ENCODE data around the gene SHROOM3.

Gene SHROOM3

DNA sequence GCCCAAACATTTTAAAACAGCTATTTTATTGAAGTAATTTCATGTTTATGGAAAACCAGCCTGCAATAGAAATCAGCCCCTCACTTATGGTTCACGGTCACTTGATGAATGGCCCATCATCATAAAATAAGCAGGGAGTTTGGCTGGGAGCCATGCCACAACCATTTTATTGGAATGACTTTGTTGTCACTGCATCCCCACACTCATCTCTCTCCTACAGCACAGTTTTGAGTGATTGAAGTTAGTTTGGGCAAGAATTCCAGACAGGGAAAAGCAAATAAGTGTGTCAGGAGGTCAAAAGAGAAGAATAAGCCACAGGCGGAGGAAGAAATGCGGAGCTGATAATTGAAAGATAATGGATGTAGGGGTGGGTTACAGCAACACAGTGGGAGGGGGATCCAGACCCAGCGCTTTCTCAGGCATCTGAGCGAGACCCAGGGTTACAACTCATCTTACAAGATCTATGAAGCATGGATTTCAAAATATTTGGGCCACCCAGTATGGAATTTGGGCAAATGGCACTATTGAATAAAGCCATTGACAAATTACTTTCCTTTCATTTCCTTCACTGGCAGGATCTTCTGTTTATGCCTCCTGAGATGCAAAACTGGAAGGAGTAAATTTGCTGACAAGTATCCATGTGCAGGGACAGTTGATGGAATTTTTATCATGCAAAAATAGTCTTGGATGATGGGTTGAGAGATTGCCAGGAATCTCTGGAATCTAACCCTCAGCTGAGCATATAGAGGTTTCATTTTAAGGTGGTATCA, 100.8 kb downstream of the SHROOM3 start:
- in situ Hi-C loops (cut with MboI; ENCODE audit: low sequenced_read_pairs): no loop called here

DNA sequence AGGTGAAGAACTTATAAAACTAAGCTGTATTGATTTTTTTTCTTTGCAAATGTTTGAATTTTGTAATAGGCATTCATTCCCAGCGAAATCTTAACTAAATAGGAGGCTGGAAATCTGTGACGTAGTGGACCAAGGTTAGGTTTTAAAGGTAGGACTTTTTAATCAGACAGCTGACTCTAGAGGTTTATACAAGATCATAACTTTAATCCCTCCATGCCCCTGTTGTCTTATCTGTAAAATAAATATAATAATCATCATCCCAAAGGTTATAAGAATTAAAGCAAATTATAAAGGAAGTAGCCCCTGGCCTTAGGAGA, 101.3 kb downstream of the SHROOM3 start:
- in situ Hi-C loops (cut with MboI; ENCODE audit: low sequenced_read_pairs): no loop called here

DNA sequence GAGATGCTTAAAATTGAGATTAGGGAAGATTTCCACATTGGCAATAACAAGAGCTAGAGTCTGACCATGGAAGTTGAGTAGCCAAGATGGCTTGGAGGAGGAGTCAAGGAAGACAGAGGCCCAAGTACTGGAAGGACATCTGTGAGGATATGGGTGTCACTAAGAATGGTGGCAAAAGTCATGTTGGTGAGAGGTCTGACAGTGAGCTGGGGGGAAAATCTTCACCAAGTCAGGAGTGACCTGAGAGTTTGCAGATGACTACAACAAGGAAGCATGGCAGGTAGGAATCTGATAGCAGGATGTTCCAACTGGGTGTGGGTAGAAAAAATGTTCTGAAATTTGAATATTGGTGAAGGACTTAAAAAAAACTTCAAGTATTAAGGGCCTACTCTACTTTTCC, 103.3 kb downstream of the SHROOM3 start:
- in situ Hi-C loops (cut with MboI; ENCODE audit: low sequenced_read_pairs): no loop called here

DNA sequence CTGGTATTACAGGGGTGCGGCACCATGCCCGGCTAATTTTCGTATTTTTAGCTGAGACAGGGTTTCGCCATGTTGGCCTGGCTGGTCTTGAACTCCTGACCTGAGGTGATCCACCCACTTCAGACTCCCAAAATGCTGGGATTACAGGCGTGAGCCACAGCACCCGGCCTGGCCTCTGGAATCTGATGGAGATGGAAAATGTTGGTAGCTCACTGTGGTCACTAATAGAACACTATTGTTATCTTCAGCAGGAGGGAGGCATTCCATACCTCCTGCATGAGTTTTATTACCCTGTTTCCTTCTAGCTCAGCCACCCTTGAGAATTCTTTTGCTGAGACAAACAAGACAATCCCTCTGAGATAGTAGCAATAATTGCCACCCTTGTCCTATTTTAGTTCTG, 105.0 kb downstream of the SHROOM3 start:
- in situ Hi-C loops (cut with MboI; ENCODE audit: low sequenced_read_pairs): no loop called here

DNA sequence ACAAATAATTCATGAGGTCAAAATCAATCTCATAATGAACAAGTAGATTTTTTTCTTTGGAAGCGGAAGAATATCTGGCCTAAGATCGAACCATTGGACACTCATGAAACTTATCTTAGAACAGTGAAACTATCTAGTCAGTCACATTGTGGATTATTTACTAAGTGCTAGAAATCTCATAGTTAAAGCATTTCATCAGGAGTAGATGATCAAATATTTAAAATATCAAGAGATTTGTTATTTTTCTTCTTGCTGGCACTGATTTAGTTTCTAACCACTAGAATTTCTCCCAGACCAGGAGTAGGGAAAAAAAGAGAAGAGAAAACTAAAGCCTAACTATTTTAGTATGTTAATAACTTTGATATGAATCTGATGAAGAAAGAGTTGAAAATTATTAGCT, 105.5 kb downstream of the SHROOM3 start:
- in situ Hi-C loops (cut with MboI; ENCODE audit: low sequenced_read_pairs): no loop called here

DNA sequence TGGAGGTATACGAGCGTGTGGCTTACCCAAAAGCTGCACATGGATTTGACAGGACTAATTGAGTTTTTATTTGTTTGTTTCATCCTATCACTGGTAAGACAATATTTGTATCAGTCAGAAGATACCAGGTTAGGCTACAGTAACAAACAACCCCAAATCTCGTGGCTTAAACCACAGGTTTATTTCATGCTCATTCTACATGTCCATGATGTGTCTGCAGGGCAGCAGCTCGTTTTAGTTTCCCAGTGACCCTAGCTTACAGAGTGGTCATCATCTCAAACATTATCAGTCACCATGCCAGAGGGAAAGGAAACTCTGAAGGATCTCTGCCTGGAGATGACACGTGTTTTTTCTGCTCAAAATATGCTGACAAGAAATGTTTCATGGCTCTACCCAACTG, 108.3 kb downstream of the SHROOM3 start:
- in situ Hi-C loops (cut with MboI; ENCODE audit: low sequenced_read_pairs): no loop called here

DNA sequence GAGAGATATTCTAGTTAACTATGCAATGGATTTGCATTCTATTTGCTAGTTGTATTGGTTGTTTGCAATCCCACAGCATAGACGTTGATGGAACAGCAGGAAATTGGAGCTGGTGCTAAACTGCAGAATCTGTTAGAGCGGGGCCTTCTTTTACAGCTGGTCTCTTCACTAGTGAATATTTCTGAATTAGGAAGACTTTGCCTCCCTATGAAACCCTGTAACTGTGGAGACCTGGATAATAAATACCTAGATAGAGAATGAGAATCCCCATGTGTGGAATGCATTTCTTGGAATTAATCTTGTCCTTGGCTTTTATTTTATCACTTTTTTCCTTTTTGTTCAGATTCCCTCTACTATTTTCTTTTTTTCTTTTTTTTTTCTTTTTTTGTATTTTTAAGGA, 109.7 kb downstream of the SHROOM3 start:
- in situ Hi-C loops (cut with MboI; ENCODE audit: low sequenced_read_pairs): no loop called here

DNA sequence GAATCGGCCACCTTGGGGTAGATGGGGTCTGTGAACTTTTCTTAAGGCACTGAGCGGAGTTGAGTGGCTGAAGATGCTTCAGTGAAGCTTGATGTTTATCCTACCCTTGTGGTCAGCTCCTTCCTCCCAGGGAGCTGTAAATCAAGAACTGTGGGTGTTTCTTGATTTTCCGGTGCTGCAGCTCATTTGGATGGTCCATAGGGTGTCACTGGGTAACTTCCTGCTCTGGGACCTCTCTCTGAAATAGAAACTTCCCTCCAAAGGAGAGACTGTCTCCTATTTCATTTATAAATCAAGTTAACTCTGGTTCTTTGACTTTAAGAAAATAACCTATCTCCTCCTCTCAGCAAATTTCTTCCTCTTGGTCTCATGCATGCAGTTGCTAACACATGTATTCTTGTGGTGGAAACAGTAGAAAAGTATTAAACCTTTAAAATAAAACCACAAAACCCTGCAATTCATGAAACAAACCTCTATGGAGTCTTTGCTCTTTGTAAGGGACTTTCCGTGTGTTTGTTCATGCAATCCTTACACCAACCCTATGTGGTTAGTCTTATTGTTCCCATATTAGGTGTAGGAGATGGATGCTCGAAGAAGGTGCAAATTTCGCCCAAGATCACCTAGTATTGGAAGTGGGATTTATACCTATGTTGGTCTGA, 110.3 kb downstream of the SHROOM3 start:
- in situ Hi-C loops (cut with MboI; ENCODE audit: low sequenced_read_pairs): no loop called here

DNA sequence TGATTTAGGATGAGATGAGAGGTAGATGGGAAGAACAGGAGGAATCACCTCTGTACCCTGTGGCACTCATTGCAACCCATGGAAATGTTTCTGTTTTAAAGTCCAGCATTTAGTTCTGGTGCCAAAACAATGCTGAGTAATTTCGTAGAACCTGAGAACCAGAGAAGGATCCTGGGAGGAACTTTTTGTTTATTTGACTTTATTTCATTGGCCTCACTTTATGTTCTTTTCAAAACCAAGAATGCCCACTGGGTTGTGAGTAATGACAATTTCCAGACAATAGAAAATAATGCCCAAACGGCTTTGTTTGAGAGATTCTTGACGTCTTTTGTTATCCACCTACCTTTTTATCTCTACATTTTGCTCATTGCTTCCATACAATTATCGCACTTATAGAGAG, 111.3 kb downstream of the SHROOM3 start:
- in situ Hi-C loops (cut with MboI; ENCODE audit: low sequenced_read_pairs): no loop called here

DNA sequence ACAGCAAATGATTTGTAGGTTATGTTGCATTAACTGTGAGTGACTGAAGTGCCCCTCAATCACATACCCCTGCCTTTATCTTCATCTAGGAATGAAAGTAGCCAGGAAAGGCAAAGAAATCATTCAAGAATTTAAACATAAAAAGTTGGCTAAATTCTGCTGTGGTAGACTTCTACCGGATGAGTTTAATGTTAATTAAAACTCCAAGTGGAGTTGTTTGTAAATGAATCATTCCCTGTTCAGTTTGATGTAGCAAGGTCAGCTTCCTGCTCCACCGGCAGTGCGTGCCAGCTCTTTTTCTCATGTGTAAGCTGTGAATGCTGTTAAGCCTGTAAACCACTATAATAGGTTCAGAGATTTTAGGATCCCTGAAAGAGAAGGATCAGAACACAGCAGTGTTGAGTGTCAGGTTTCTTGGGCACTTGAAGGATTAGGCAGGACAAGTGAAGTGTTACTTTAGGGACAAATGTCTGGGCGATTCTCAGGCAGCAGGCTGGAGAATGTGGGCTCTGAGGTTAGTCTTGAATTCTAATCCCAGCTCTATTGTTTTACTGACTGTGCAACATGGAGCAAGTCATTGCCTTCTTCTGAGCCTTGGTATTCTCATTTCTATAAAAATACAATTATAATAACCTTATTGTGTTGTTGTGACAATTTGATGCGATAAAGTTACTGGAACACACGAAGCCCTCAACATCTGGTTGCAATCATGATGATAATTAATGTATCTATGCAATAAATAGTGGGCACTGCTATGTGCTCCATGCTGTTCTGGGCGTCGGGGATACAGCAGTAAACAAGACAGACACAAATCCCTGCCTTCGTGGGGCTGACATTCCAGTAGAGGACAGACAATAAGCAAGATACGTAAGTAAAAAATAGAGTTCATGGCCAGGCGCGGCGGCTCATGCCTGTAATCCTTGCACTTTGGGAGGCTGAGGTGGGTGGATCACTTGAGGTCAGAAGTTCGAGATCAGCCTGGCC, 112.0 kb downstream of the SHROOM3 start:
- in situ Hi-C loops (cut with MboI; ENCODE audit: low sequenced_read_pairs): no loop called here

DNA sequence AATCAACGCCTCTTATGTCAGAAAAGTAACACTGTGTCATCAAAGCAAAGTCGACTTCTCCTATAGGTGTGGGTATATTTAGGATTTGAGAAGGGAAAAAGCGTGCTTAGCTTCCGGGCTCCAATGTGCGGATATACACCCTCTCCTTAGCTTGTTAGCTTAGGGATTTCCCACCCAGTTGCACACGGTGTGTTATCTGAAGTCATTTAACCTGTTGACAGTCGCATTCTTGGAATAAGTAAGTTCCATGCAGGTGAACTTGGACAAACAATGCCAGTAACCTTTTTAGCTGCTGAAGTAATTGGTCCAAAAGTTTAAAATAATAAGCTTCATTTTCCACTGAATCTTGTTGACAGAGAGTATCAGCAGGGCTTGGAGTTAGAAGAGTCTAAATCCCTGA, 113.7 kb downstream of the SHROOM3 start:
- in situ Hi-C loops (cut with MboI; ENCODE audit: low sequenced_read_pairs): no loop called here

DNA sequence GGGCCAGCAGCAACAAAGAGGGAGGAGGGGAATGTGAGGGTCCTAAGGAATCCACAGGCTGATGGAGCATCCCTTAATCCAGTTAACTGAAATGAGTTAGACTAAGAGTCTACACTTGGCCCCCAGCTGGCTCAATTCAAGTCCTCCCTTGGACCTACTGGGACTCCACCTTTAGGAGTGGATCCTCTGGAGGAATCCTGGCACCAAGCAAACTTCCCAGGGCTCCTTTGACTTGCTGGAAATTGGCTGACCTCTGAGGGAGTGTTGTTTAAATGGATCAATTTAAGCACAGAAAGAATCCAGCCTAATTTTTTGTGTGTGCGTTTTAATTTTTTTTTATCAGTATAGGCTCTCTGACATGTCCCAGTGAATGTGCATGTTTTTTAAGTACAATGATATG, 114.7 kb downstream of the SHROOM3 start:
- in situ Hi-C loops (cut with MboI; ENCODE audit: low sequenced_read_pairs): no loop called here

DNA sequence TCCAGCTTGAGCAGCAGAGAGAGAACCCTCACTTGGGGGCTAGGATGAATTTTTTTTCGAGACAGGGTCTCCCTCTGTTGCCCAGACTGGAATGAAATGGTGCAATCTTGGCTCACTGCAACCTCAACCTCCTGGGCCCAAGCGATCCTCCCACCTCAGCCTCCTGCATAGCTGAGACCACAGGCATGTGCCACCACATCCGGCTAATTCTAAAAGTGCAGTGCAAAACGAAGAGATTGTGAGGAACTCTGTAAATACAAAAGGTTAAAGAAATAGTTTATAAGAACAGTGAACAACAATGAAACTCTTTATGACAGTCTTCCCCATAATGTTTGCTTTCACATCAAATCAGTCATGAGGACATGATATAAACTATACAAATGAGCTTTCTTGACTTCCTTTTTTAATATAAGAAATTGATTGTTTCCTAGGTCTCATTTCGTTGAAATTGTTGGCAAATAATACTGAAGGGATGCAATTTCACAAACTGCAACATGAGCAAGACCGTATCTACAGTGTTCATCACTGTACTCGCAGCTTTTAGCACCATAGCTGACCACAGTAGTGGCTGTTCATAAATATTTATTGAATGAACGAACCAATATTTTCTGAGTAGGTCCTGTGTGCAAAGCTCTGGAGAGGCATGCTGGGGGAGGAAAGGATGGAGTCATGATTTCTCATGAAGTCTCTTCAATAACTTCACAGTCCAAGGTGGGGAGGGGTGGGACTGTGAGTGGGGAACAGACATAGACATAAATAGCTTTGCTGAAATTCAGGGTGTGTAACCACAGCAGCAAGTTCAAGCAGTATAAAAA, 116.1 kb downstream of the SHROOM3 start:
- in situ Hi-C loops (cut with MboI; ENCODE audit: low sequenced_read_pairs): no loop called here

DNA sequence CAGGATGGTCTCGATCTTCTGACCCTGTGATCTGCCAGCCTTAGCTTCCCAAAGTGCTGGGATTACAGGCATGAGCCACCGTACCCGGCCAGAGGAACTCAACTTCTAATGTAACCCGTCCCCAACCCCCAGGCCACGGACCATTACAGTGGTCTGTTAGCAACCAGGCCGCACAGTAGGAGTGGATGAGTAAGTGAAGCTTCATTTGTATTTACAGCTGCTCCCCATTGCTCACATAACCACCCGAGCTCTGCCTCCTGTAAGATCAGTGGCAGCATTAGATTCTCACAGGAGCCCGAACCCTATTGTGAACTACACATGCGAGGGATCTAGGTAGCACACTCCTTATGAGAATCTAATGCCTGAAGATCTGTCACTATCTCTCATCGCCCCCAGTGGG, 119.6 kb downstream of the SHROOM3 start:
- in situ Hi-C loops (cut with MboI; ENCODE audit: low sequenced_read_pairs): no loop called here

DNA sequence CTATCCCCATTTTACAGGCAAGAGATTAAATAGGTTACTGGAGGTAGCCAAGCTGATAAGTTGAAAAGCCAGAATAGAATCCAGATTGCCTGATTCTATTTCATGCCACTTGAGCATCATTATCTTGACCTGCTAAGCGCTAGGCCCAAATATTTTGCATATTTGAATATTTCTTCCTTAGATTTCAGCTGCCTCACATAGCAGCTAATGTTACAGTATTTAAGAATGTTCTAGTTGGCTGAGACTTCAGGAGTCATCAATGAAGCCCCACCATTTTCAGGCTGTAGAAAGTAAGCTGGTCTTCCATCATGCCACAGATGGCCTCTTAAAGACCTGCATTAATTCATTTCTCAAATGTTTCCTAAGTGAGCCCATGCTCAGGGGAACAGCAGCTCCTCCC, 121.4 kb downstream of the SHROOM3 start:
- in situ Hi-C loops (cut with MboI; ENCODE audit: low sequenced_read_pairs): no loop called here

DNA sequence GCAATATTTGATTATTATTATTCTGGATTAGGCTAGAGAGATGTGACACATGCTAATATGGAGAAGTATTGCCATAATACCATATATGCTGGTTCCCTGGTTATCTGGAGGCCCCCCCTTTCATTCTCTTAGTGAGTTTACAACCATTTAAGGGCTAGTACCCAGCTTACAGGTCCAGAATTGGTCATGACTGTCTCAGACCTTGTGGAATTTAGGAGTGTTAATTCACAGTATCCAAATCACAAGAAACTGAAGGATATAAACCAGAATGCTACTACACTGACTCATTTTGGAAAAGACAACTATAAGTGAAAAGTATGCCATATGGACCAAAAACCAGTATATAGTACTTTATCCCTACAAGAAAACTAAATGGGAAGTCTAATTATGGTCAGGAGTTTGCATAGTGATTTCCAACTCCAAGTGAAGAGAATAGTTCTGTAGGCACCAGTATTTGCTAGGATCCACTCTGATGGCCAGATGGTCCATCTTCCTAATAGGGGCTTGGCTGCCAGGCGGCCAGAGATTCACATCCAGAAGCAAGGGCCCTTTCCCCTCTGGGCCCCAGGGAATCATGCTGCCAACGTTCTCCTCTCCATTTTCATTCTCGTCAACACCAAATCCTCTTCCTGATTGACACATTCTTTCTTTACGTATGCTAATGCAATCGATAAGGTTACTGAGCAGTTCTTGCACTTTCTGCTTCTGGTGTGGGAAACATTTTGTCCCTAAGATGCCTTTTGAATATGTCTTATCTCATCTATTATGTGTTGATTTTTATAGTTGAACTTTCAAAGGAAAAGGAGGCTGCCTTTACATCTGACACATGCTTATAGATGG, 123.6 kb downstream of the SHROOM3 start:
- in situ Hi-C loops (cut with MboI; ENCODE audit: low sequenced_read_pairs): no loop called here

DNA sequence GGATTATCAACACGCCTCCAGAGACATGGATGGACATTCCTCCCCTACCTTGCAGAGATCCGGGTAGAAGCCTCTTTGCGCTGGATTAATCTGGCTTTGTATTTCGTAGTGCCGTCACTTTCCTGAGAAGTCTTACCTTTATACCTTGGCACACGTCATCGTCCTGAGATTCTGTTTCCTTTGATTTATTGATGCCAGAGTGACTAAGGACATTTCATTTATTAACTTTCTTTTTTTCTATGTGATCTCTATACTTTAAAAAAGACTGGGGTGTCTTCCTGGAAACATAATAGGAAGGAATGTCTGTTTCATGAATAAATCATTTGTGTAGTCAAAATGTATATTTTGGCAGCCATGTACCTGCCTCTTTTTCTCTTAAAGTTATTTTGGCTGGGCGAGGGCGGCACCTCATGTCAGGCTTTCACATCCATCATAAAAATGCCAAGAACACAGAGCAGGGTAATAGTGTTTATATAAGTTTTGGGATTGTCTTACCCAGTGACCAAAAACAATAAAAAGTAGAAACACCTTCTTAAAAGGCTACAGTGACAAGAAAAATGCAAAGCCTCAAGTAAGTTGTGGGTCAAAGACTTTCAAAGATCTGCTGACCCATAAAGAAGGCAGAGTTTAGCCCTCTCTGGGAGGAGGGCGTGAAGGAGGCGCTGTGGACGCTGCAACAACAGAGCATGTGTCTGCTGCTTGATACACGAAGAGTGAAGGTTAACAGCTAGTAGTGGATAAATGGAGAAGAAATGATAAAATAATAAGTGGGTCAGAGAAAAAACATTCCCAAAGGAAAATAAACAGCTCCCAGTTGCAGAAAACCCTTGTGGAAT, 124.4 kb downstream of the SHROOM3 start:
- in situ Hi-C loops (cut with MboI; ENCODE audit: low sequenced_read_pairs): no loop called here

DNA sequence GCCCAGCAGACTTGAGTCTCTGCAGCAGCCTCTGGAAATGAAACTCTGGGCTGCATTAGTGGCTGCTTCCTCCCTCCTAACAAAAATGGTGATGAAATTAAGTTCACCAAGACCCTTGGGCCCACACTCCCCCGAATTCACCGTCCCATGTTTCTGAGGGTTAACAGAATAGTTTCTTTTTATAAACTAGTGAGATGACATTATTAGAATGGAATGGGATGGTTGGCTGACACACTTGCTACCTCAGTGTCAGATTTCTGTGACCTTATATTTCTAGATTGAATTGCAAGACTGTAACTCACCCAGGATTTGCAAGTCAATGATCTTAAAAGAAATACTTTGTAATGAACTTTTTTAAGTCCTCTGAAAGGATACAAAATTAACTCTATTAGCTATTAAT, 127.1 kb downstream of the SHROOM3 start:
- in situ Hi-C loops (cut with MboI; ENCODE audit: low sequenced_read_pairs): no loop called here

DNA sequence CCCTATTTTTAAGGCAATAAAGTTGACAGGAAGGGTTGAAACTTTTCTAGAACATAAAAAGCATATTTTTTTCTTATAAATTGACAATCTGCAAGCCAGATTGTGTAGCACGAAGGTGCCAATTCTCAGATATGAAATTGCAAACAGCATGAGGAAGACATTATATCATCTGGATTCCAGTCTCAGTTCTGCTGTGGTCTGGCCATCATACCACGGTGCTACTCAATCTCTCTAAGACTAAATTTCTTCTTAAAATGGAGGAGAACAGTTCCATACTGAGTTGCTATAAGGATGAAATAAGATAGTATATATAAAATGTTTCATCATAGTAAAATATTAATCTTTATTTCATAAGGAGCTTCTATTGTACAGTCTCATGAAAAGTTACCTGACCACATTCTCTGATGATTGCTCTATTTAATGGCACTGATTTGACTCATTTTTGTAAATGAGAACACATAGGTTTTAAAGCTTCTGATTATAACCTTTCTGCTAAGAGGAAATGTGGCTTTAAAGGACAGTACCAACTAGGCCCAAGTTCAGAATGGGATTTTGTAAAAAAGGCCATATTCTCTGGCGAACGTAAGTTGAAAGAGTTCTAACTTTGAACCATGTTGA, 127.9 kb downstream of the SHROOM3 start:
- in situ Hi-C loops (cut with MboI; ENCODE audit: low sequenced_read_pairs): no loop called here

Data from HL-60/S4 treated with retinoic acid at 250 ng/mL for 4 days and 3 days (cell line).